Gastrocnemius medialis (tissue), 4 donors: ENCODE measurements around the gene SPR.

Source experiments
- POLR2A ChIP-seq, 2 donors: fragments of 450-650 bp; IDR thresholded peaks; one replicate each; pipeline ENCODE4 v1.6.1; 2017; ENCODE audit warnings: antibody characterized with exemption in 2 of 2, mild to moderate bottlenecking in 2 of 2, moderate library complexity in 2 of 2
- TF ChIP-seq, protein P1 (sequence below), 5 experiments: fragments of 450-650 bp in 3 of 5; fragments of 200-600 bp in 2 of 5; sonication (generic) in 2 of 5; IDR thresholded peaks in 4 of 5; conservative IDR thresholded peaks in 1 of 5; 1 replicate in 4 of 5; 2 replicates in 1 of 5; pipeline ENCODE4 v1.5.1; 2016 to 2019; ENCODE audit warnings: antibody characterized with exemption in 5 of 5, mild to moderate bottlenecking in 3 of 5, moderate library complexity in 3 of 5

DNA sequence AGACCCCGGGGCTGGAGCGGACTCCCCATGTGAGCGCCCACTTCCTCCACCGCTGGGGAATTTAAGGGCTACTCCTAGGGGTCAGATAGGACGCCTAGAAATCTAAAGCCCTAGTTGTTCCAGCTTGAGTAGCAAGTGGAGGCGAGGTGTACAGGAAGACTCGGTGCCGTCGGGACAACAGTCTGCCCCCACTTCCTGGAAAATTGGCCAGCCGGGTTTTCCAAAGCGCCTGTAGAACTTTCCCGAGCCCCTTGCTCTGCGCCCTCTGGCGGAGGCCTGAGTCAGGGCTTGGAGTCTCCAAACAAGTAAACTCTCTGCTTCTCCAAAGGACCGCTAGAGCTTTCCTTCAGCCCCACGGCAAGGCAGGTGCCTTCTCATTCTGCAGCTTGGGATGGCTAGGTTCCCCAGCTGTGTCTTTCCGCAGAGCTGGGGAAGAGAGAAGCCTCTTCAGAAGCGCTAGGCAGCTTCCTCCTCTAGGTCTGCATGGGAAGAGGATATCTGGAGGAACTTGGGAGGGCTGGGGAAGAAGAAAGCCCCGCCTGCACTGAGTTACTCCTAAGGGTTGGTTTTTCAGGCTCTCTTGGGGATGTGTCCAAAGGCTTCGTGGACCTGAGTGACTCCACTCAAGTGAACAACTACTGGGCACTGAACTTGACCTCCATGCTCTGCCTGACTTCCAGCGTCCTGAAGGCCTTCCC lies 681 bp downstream of the SPR start:
- TF ChIP-seq, protein P1, sequence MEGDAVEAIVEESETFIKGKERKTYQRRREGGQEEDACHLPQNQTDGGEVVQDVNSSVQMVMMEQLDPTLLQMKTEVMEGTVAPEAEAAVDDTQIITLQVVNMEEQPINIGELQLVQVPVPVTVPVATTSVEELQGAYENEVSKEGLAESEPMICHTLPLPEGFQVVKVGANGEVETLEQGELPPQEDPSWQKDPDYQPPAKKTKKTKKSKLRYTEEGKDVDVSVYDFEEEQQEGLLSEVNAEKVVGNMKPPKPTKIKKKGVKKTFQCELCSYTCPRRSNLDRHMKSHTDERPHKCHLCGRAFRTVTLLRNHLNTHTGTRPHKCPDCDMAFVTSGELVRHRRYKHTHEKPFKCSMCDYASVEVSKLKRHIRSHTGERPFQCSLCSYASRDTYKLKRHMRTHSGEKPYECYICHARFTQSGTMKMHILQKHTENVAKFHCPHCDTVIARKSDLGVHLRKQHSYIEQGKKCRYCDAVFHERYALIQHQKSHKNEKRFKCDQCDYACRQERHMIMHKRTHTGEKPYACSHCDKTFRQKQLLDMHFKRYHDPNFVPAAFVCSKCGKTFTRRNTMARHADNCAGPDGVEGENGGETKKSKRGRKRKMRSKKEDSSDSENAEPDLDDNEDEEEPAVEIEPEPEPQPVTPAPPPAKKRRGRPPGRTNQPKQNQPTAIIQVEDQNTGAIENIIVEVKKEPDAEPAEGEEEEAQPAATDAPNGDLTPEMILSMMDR (IDR thresholded peaks at IDR 0.05 in 4 of 5, conservative IDR thresholded peaks at IDR 0.05 in 1 of 5): peak; percentile 77 to 94 (median 83)
- TF ChIP-seq POLR2A (IDR thresholded peaks at IDR 0.05): no peak
